CD4-positive, alpha-beta T cell (primary cell): Measurements from ENCODE around the gene GSTA5. TPM values are rescaled to one million over a fixed set of nuclear protein-coding genes. Genes with fewer than 3 reads are reported as not detected.
"Not testable (repeated sequence)": the region's sequence is repeated elsewhere in the genome, so short reads cannot be mapped to it uniquely, and the experiment has no call there.

Source experiments
- ATAC-seq: fragments of 200-7000 bp; cut with Tn5 transposase; one replicate; pipeline ENCODE4 v1.10.0; 2022; ENCODE audit warnings: mild to moderate bottlenecking; ENCODE audit not compliant: poor library complexity
- CTCF ChIA-PET: fragments of 350-600 bp; sonication (Branson Sonifier 250); formaldehyde crosslinking; loops from one replicate; lab custom pipeline; 2021; ENCODE audit warnings: antibody characterized with exemption, inconsistent platforms; lab: Charles Lee
- POLR2A ChIA-PET: fragments of 350-600 bp; sonication (Branson Sonifier 250); formaldehyde crosslinking; loops from one replicate; lab custom pipeline; 2021; ENCODE audit warnings: antibody characterized with exemption, inconsistent platforms; lab: Charles Lee
- DNase-seq, 14 experiments: peaks; one replicate each; pipeline ENCODE4 v3.0.0-alpha.2; 2013 to 2020; ENCODE audit warnings: mixed read lengths in 2 of 14
- H3K27ac ChIP-seq, 2 donors: one replicate each; pipeline versions ENCODE4 v1.5.1 to v1.7.0; 2013; ENCODE audit warnings: low read length in 2 of 2, low read depth in 1 of 2, mild to moderate bottlenecking in 1 of 2
- H3K27me3 ChIP-seq, 2 experiments: 1 replicate in 1 of 2; 2 replicates in 1 of 2; pipeline versions ENCODE4 v1.6.1 to v1.7.0; 2013; ENCODE audit warnings: low read length in 2 of 2, control low read depth in 1 of 2, mild to moderate bottlenecking in 1 of 2, moderate library complexity in 1 of 2; ENCODE audit not compliant: insufficient read depth in 2 of 2, control insufficient read depth in 1 of 2
- H3K36me3 ChIP-seq: one replicate; pipeline ENCODE4 v1.6.1; 2013; ENCODE audit warnings: low read length, control low read depth; ENCODE audit not compliant: insufficient read depth
- H3K4me1 ChIP-seq: one replicate; pipeline ENCODE4 v1.6.1; 2013; ENCODE audit warnings: low read length, control low read depth; ENCODE audit not compliant: insufficient read depth
- H3K4me3 ChIP-seq: one replicate; pipeline ENCODE4 v1.5.1; 2013; ENCODE audit warnings: mild to moderate bottlenecking, low read length, moderate library complexity
- H3K9me3 ChIP-seq, 2 experiments: 1 replicate in 1 of 2; 2 replicates in 1 of 2; pipeline versions ENCODE4 v1.6.1 to v1.7.0; 2013; ENCODE audit warnings: low read length in 2 of 2, mild to moderate bottlenecking in 2 of 2, control low read depth in 1 of 2, moderate library complexity in 1 of 2; ENCODE audit not compliant: control insufficient read depth in 1 of 2, insufficient read depth in 1 of 2
- H3K27ac Mint-ChIP-seq: one replicate; pipeline ENCODE4 v1.8.0; 2020; ENCODE audit warnings: mixed read lengths
- H3K27me3 Mint-ChIP-seq: one replicate; pipeline ENCODE4 v1.8.0; 2021; ENCODE audit warnings: mixed read lengths
- H3K36me3 Mint-ChIP-seq: one replicate; pipeline ENCODE4 v1.8.0; 2021; ENCODE audit warnings: low read depth, mixed read lengths
- H3K4me1 Mint-ChIP-seq: one replicate; pipeline ENCODE4 v1.8.0; 2021; ENCODE audit warnings: low read depth, mixed read lengths
- H3K4me3 Mint-ChIP-seq: one replicate; pipeline ENCODE4 v1.8.0; 2020; ENCODE audit warnings: mild to moderate bottlenecking, mixed read lengths
- H3K9me3 Mint-ChIP-seq: one replicate; pipeline ENCODE4 v1.8.0; 2020; ENCODE audit warnings: mixed read lengths
- intact Hi-C, 2 experiments: fragments of 100-400 bp; cut with DNase I in 1 of 2; cut with micrococcal nuclease in 1 of 2; formaldehyde crosslinking; loops; one replicate each; pipeline versions ENCODE4 v1.15.1 to v1.9.0; 2023 to 2025; cut with DNase I, micrococcal nuclease
- total RNA-seq, 174 experiments: library from RNA in 2 of 174; stranded (reverse) in 2 of 174; gene quantifications; one replicate each; pipeline ENCODE4 v1.2.3 and lab custom pipeline; 2021 to 2026
- TF ChIP-seq, protein P1 (sequence below): fragments of 200-600 bp; IDR thresholded peaks from one replicate; pipeline ENCODE4 v1.8.0; 2022; ENCODE audit warnings: antibody characterized with exemption, mild to moderate bottlenecking

GSTA5 gene
- total RNA-seq, 2 experiments from 2014 or later: not detected

GRCh38 chr6:52786249-52786956 lies 54.2 kb downstream of the GSTA5 start:
- intact Hi-C loops: loop anchor here in 1 of 2 experiments (1.0 kb wide), 1 partner anchor 40 kb away; no protein-coding TSS in a partner anchor
- CTCF ChIA-PET: no interaction called here

GRCh38 chr6:52782696-52783274 lies 57.8 kb downstream of the GSTA5 start:
- intact Hi-C loops, H3K4me1 ChIP-seq, CTCF ChIA-PET, POLR2A ChIA-PET, H3K36me3 Mint-ChIP-seq, H3K9me3 ChIP-seq, DNase-seq, H3K27ac ChIP-seq, H3K36me3 ChIP-seq, H3K4me1 Mint-ChIP-seq, H3K27ac Mint-ChIP-seq, H3K4me3 Mint-ChIP-seq, H3K9me3 Mint-ChIP-seq, ATAC-seq, H3K4me3 ChIP-seq, H3K27me3 ChIP-seq: not testable (repeated sequence)
- H3K27me3 Mint-ChIP-seq: peaks cover 34% of the 10 kb centered on the region

More at GRCh38 chr6:52786249-52786956, 54.2 kb downstream of the GSTA5 start:
- POLR2A ChIA-PET: no interaction called here
- TF ChIP-seq, protein P1, sequence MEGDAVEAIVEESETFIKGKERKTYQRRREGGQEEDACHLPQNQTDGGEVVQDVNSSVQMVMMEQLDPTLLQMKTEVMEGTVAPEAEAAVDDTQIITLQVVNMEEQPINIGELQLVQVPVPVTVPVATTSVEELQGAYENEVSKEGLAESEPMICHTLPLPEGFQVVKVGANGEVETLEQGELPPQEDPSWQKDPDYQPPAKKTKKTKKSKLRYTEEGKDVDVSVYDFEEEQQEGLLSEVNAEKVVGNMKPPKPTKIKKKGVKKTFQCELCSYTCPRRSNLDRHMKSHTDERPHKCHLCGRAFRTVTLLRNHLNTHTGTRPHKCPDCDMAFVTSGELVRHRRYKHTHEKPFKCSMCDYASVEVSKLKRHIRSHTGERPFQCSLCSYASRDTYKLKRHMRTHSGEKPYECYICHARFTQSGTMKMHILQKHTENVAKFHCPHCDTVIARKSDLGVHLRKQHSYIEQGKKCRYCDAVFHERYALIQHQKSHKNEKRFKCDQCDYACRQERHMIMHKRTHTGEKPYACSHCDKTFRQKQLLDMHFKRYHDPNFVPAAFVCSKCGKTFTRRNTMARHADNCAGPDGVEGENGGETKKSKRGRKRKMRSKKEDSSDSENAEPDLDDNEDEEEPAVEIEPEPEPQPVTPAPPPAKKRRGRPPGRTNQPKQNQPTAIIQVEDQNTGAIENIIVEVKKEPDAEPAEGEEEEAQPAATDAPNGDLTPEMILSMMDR: no peak
- Histone ChIP-seq H3K4me1 (no peaks in the 10 kb centered on the region), H3K36me3 (no peaks in the 10 kb centered on the region), H3K27ac (no peak overlapping the region), H3K9me3 (peaks cover 0 to 8% of the 10 kb centered on the region in 2 experiments), H3K4me3 (no peak overlapping the region), H3K27me3 (no peaks in the 10 kb centered on the region)
- Mint-ChIP-seq H3K36me3 (no peaks in the 10 kb centered on the region), H3K27ac (no peak overlapping the region), H3K27me3 (peaks cover 14% of the 10 kb centered on the region), H3K9me3 (no peaks in the 10 kb centered on the region), H3K4me1 (no peaks in the 10 kb centered on the region), H3K4me3 (no peak overlapping the region)
- DNase-seq (no peak), ATAC-seq (no peak)

- H3K4me3 ChIP-seq, H3K9me3 ChIP-seq, ATAC-seq, H3K27me3 ChIP-seq, H3K9me3 Mint-ChIP-seq, H3K27ac ChIP-seq, H3K4me3 Mint-ChIP-seq, H3K36me3 Mint-ChIP-seq, H3K4me1 Mint-ChIP-seq, CTCF ChIA-PET, intact Hi-C loops, H3K27ac Mint-ChIP-seq, H3K36me3 ChIP-seq, POLR2A ChIA-PET, DNase-seq, H3K4me1 ChIP-seq: not testable (repeated sequence)
- peaks cover 39% of the 10 kb centered on the region for H3K27me3 Mint-ChIP-seq
Observed at GRCh38 chr6:52782209-52782608, 58.4 kb downstream of the GSTA5 start.

Other genes with a start within 250 kb of the GSTA5 start
- gene TMEM14A, start 169.7 kb downstream of the GSTA5 start, total RNA-seq: 1 to 10 TPM; 3.4 TPM
- not detected for gene GSTA2, start 77.3 kb downstream of the GSTA5 start, total RNA-seq
- not detected for gene GSTA1, start 37.0 kb downstream of the GSTA5 start, total RNA-seq
- not detected for gene GSTA3, start 68.9 kb upstream of the GSTA5 start, total RNA-seq
- gene GSTA4, start 154.5 kb upstream of the GSTA5 start, total RNA-seq: under 1 TPM in 1 of 2 experiments, not detected in 1; 0.25 TPM
- gene CILK1, start 221.0 kb upstream of the GSTA5 start, total RNA-seq: 1 to 10 TPM; 4.0 to 4.3 TPM
- 10 to 100 TPM; 67.3 to 77.0 TPM for gene FBXO9, start 224.6 kb upstream of the GSTA5 start, total RNA-seq